ENCODE data around the gene SRGAP2.
A peak's percentile ranks its signal among the peaks of the same experiment; 100 is the strongest.
"Not testable (repeated sequence)": the region's sequence is repeated elsewhere in the genome, so short reads cannot be mapped to it uniquely, and the experiment has no call there.

SRGAP2 gene

DNA sequence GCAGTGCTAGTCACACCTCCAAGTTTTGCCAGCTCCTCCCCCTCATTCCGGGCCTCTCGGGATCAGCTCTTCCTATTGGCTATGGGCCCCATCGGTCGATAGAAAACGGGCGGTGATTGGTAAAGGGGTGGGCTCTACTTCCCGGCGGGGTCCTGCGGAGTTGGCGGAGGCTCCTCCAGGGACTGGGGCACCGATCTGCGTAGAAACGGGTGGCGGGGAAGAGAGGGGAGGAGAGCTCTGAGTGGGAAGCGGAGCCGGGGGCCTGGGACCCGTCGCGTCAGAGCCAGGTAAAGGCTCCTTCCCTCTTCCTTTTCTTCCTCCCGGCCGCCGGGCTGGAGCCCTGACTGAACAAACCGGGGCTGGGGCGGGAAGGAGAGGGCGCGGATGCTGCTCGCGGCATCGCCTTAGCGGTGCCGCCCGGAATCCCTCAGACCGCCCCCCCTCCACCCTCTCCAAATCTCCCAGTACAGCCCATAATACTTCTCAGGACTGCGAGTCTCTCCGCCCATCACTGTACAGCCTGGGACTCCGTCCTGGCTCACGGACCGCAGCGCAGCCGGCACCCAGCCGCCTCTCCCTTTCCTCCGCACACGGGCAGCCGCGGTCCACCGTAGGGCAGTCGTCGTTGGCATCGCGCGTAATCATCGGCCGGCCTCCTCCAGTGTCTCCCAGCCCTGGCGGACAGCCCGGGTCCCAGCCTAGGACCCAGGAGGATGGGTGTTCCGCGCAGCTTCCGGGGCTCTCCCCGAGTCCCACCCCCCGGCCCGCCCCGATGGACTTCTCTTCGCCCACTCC is at the start of gene SRGAP2:
TSS of gene SRGAP2 (plus strand) at position 178 of the 795 bp plus-strand sequence. CDS start 2,430 bp downstream, outside the sequence.
- peak; percentile 45 for DNase-seq

DNA sequence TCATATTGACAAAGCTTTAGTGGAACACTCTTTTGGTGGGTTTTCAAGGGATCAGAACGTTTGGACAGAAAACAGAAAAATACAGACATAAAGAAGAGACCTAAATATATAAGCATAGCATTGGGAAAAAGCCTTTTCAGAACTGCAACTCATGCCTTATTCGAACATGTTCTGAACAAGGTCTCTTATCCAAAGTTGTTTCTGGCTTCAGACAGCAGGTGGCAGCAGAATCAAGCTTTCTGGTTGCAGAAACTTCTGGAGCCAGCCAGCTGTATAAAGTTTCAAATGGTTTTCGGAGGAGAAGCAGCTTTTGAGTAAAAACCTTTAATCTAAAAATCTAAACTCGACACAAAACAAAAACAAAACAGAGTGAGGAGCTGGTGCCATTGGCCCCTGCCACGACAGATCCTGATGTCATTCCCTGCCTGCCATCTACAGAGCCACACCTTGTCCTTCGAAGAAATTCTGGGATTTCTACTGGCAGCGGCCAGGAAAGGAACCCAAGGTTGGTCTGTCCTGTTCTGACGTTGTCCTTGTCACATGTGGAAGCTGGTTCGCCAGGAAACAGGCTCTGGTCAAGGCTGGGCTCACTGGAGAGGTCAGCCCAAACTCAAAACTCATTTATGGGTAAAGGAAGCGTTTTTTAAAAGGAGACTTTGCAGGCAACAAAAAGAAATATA is 35.9 kb upstream of the SRGAP2 start:
- DNase-seq: not testable (repeated sequence)

GRCh38 chr1:206169794-206170193 is 33.5 kb upstream of the SRGAP2 start:
- DNase-seq: not testable (repeated sequence)

DNA sequence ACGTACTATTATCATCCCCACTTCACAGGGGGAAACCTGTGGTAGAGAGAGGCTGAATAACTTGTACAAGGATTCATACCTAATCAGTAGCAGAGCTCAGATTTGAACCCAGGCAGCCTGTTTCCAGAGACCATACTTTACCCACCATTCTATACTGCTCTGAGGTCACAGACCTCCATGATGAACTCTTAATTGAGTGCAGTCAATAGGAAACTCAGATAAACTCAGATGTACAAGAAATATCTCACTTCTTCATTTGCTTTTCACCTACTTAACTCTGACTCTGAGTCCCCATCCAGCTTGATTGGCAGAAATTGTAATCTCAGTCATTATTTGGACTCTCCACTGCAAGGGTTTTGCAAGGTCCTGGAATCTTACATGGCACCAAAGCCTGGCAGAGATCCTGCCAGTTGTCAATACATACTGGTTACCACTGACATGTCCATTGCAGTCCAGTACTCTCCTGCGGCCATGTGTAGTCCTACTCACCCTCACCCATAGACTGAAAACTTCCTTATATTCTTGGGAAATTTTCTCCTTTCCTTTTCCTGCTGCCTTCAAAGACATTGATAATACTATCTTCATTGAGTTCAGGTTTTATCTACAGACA is 30.1 kb upstream of the SRGAP2 start:
- DNase-seq: not testable (repeated sequence)

DNA sequence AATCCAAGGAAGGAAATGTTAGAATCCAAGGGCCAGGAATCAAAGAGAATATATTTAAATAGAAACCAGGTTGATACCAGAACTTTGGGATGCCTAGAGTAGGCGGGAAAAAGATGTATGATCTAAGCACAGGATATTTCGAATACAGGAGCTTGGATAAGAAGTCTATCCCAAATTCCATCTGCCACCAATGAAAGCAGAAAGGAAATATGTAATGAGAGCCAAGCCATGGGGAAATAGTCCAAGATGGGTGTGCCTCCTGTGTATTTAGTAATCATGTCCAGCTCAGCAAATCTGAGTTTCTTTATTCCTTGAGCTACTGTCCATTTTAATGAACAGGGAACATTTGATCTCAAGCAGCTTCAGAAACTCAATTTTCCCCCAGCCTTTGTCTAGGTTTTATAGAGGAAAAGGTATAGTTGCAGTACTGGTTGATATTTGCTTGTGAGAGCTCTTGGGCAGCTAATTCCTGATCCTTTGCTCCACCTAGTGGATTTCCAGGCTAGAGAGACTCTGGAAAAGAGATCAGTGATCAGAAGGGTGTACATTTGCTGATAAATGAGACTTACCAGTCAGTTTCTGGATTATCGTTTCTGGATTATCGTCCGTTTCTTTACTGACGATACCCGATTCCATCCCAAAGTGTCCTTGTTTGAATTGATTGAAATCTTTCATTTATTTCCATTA is 29.0 kb upstream of the SRGAP2 start:
- DNase-seq: not testable (repeated sequence)

DNA sequence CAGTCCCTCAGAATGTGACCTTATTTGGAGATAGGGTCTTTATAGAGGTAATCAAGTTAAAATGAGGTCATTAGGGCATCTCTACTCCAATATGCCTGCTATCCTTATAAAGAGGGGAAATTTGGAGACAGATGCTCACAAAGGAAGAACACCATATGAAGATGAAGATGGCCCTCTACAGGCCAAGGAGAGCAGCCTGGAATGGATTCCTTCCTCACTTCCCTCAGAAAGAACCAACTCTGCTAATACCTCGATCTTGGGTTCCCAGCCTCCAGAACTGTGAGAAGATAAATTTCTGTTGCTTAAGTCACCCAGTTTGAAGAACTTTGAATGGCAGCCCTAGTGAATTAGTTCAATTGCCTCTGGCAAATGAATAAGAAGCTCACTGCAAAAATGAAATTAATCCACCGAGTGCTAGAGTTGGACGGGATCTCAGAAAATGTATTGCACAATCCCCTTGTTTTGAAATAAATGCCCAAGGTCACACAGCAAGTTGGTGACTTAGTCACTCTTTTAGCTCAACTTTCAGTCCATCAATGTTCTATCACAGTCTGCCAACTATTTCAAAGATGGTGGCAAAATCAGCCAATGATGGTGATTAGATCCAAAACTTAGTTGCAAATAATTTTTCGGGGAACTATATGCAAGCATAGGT is 27.8 kb upstream of the SRGAP2 start:
- DNase-seq: not testable (repeated sequence)

- peak; percentile 23 for DNase-seq
Observed at GRCh38 chr1:206176114-206176502, 27.2 kb upstream of the SRGAP2 start.

- not testable (repeated sequence) for DNase-seq
Observed at GRCh38 chr1:206178061-206178989, 25.0 kb upstream of the SRGAP2 start.

DNA sequence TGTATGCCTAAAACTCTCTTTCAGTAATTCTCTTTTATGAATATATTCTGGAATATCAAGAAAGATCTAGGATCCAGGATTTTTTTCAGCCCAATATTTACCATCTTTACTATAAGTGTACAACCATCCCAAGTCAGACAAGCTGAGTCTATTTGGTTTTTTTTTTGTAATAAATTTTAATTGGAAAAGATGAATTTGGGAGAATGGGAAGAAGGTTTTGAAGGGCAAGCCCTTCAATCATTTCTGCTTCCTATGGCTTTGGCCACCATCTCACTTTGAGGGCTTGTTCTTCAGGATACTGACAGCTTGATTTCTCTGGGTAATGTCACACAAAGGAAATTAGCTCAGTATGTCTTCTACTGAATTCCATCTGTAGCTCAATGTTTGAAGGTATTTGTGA is 23.7 kb upstream of the SRGAP2 start:
- not testable (repeated sequence) for DNase-seq

- DNase-seq: not testable (repeated sequence)
Observed at GRCh38 chr1:206182368-206183317, 20.7 kb upstream of the SRGAP2 start.

DNA sequence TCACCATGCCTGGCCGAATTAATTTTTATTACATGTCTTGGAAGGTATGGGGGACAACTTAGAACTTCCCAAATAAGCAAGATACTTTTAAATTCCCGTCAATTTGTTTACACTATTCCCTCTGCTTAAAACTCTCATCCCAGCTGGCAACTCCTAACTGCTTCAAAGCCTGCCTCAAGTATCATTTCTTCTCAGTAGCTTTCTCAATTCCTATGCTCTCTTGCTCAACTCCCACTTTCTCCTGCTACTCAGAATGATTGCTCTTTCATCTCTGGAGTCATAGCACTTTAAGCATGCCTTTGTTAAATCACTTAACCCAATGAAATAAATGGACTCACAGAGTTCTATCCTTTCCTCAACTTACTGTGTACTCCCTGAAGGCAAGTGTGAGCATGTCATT is 19.6 kb upstream of the SRGAP2 start:
- not testable (repeated sequence) for DNase-seq

DNA sequence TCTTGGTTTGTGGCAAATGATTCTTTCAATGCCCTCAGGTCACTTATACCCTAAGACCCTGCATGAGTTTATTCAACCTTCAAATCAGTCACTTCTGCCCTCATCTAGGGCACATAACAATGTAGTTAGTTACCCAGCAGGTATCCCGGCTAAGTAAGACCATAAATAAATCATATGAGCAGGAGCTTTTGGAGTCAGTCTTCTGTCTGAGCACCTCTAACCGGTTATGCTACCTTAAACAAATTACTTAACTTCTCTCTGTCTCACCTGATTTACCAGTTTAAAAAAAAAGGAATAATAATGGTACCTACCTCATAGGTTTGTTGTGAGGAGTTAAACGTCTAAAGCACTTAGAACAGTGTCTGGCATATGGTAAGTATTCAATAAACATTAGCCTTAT is 17.6 kb upstream of the SRGAP2 start:
- DNase-seq: not testable (repeated sequence)

GRCh38 chr1:206186826-206187225 is 16.5 kb upstream of the SRGAP2 start:
- DNase-seq: not testable (repeated sequence)

DNA sequence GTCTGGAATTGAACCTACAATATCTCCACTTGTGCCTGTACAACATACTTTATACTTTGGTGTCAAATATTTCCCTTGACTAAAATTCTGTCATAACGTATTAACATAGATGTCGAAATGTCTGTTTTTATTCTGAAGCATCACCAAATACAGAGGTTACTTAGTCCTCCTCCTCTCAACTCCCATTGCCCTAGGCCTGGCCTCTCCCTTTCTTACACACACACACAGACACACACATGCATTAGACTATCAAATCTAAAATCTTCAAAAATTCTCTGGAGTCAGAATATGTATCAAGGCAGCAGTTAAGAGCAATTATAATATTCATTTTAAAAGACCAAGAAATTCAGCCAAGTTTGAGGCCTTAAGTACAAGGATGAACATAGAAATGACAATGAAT is 8.2 kb upstream of the SRGAP2 start:
- not testable (repeated sequence) for DNase-seq

GRCh38 chr1:206196748-206197424 is 6.5 kb upstream of the SRGAP2 start:
- not testable (repeated sequence) for DNase-seq

- peak; percentile 96 for DNase-seq
Observed at GRCh38 chr1:206202789-206203363, 465 bp upstream of the SRGAP2 start, which contains the start of gene FAM72A. Gene FAM72A (minus strand): TSS chr1:206202839. CDS start chr1:206202025, 814 bp downstream.

DNA sequence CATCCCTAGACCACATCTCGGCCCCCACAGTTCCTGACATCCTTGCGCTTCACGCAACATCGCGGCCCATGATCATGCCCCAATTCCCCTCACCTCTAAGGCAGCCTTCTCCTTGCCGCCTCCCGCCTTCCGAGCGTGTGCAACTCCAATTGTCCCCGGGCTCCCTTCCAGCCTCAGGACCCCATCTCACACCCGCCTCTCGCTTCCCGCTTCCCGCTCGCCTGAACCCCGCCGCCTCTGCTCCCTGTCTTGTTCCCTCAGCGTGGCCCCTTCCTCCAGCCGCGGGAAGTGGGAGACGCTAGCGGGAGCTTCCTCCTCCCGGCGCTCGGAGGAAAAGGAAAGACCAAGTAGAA is 794 bp downstream of the SRGAP2 start:
- peak; percentile 3 for DNase-seq

- DNase-seq: not testable (repeated sequence)
Observed at GRCh38 chr1:206204871-206205270, 1.5 kb downstream of the SRGAP2 start.

DNA sequence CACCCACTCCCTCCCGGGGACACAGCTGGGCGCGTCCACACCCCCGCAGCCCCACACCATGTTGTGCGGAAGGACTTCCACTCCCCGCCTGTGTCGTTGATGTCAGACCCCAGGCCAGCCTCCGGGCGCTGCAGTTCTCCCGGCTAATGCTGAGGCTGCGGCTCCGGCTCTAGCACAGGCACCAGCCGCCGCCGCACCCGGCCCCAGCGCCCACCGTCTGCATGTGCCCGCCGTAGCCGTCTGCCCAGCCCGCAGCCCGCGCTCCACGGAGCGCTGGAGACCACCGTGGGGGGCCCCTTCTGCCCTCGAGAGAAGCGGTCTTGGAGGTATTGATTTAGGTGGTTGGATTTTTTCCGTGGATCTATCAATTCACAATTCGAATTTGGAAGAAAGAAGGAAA is 2.2 kb downstream of the SRGAP2 start:
- DNase-seq: not testable (repeated sequence)
